Measurements from ENCODE around the gene EVC. TPM values are rescaled to one million over a fixed set of nuclear protein-coding genes. Genes with fewer than 3 reads are reported as not detected.

The EVC gene
- total and polyA plus RNA-seq, 9 donors, result 16.4 to 63.5 (median 47.6) TPM

- DNase-seq, result no peak
- no peak overlapping the region for H3K4me3 ChIP-seq
- H3K4me1 ChIP-seq (ENCODE audit: insufficient read depth), result no peaks in the 10 kb centered on the region
- no peaks in the 10 kb centered on the region for H3K27me3 ChIP-seq
- H3K27ac ChIP-seq, result no peak overlapping the region
- no peaks in the 10 kb centered on the region for H3K36me3 ChIP-seq
- no peak for TF ChIP-seq CTCF (IDR thresholded peaks at IDR 0.05)
- TF ChIP-seq EP300 (IDR thresholded peaks at IDR 0.05), result no peak
- TF ChIP-seq POLR2A (IDR thresholded peaks at IDR 0.05), result no peak
- H3K9me3 ChIP-seq, result no peaks in the 10 kb centered on the region
- WGBS, 3 donors, result 0 to 27% (median 8%) methylated on average over 1 of the region's 1 CpG
- intact Hi-C loops (cut with DNase I), result no loop called here
Measured at GRCh38 chr4:5790546-5790857, 79.5 kb downstream of the EVC start.

- no peak overlapping the region for H3K27ac ChIP-seq
- no peaks in the 10 kb centered on the region for H3K36me3 ChIP-seq
- no peaks in the 10 kb centered on the region for H3K27me3 ChIP-seq
- 87 to 97% (median 91%) methylated on average over 3 of the region's 3 CpGs for WGBS, 3 donors
- intact Hi-C loops (cut with DNase I), result no loop called here
- H3K9me3 ChIP-seq, result no peaks in the 10 kb centered on the region
- TF ChIP-seq EP300 (IDR thresholded peaks at IDR 0.05) (no peak), CTCF (IDR thresholded peaks at IDR 0.05) (no peak), POLR2A (IDR thresholded peaks at IDR 0.05) (no peak)
- DNase-seq, result peak in 1 of 5 donors; percentile 13
- no peaks in the 10 kb centered on the region for H3K4me1 ChIP-seq (ENCODE audit: insufficient read depth)
- no peak overlapping the region for H3K4me3 ChIP-seq
Measured at GRCh38 chr4:5791654-5792053, 80.7 kb downstream of the EVC start.

GRCh38 chr4:5793514-5793913 is 82.5 kb downstream of the EVC start:
- no peaks in the 10 kb centered on the region for H3K36me3 ChIP-seq
- no peaks in the 10 kb centered on the region for H3K27me3 ChIP-seq
- intact Hi-C loops (cut with DNase I), result no loop called here
- no peak overlapping the region for H3K4me3 ChIP-seq
- no peak overlapping the region for H3K27ac ChIP-seq
- TF ChIP-seq POLR2A (IDR thresholded peaks at IDR 0.05) (no peak), EP300 (IDR thresholded peaks at IDR 0.05) (no peak), CTCF (IDR thresholded peaks at IDR 0.05) (no peak)
- WGBS, 3 donors, result 89 to 93% (median 90%) methylated on average over 13 of the region's 13 CpGs
- peak in 1 of 5 donors; percentile 19 for DNase-seq
- H3K9me3 ChIP-seq, result no peaks in the 10 kb centered on the region
- H3K4me1 ChIP-seq (ENCODE audit: insufficient read depth), result no peaks in the 10 kb centered on the region

GRCh38 chr4:5795580-5795979 is 84.6 kb downstream of the EVC start:
- no peaks in the 10 kb centered on the region for H3K4me1 ChIP-seq (ENCODE audit: insufficient read depth)
- intact Hi-C loops (cut with DNase I), result no loop called here
- no peak for TF ChIP-seq CTCF (IDR thresholded peaks at IDR 0.05)
- no peak for TF ChIP-seq EP300 (IDR thresholded peaks at IDR 0.05)
- no peak for TF ChIP-seq POLR2A (IDR thresholded peaks at IDR 0.05)
- H3K27me3 ChIP-seq, result no peaks in the 10 kb centered on the region
- 90 to 94% (median 91%) methylated on average over 5 of the region's 5 CpGs for WGBS, 3 donors
- DNase-seq, result no peak
- no peak overlapping the region for H3K27ac ChIP-seq
- no peaks in the 10 kb centered on the region for H3K36me3 ChIP-seq
- no peaks in the 10 kb centered on the region for H3K9me3 ChIP-seq
- no peak overlapping the region for H3K4me3 ChIP-seq

- Histone ChIP-seq H3K4me3 (no peak overlapping the region), H3K4me1 (ENCODE audit: insufficient read depth) (no peaks in the 10 kb centered on the region), H3K36me3 (no peaks in the 10 kb centered on the region), H3K27ac (no peak overlapping the region), H3K27me3 (no peaks in the 10 kb centered on the region), H3K9me3 (no peaks in the 10 kb centered on the region)
- intact Hi-C loops (cut with DNase I), result no loop called here
- peak in 1 of 5 donors; percentile 27 for DNase-seq
- no peak for TF ChIP-seq CTCF (IDR thresholded peaks at IDR 0.05)
- TF ChIP-seq POLR2A (IDR thresholded peaks at IDR 0.05), result no peak
- TF ChIP-seq EP300 (IDR thresholded peaks at IDR 0.05), result no peak
- 90 to 93% (median 93%) methylated on average over 18 of the region's 18 CpGs for WGBS, 3 donors
Measured at GRCh38 chr4:5796976-5797375, 86.0 kb downstream of the EVC start.
